Fibroblast of skin of right biceps (primary cell): ENCODE measurements around the gene SMIM1.

Experiments
- DNase-seq: peaks from one replicate; pipeline ENCODE4 v3.0.0-alpha.2; 2013

Gene SMIM1

DNA sequence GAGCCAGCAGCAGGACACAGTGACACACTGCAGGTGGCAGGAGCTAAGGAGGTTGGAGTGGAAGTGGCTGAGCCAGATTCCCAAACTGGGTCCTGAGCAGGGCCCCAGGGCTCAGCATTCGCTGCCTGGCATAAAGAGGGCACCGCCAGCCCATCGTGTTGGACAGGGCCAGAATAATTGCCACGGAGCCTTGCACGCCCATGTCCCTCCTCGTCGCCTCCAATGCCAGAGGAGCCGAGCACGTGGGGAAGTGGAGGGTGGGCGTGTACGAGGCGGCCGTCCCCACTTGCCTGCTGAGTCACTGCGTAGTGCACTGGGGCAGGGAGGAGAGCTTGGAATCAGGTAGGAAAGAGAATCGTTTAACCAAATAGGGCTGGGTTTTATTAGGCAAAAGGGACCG is 49.9 kb downstream of the SMIM1 start:
- no peak for DNase-seq

DNA sequence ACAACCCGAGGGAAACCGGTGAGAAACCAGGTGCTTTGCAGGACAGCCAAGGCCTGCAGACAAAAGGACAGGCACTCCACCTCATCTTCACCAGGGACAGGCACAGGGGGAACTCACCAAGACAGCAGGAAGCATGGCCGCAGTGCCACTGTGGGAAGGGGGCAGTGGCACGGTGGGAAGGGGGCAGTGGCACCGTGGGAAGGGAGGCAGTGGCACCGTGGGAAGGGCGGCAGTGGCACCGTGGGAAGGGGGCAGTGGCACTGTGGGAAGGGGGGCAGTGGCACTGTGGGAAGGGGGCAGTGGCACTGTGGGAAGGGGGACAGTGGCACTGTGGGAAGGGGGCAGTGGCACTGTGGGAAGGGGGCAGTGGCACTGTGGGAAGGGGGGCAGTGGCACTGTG is 52.1 kb downstream of the SMIM1 start:
- no peak for DNase-seq

DNA sequence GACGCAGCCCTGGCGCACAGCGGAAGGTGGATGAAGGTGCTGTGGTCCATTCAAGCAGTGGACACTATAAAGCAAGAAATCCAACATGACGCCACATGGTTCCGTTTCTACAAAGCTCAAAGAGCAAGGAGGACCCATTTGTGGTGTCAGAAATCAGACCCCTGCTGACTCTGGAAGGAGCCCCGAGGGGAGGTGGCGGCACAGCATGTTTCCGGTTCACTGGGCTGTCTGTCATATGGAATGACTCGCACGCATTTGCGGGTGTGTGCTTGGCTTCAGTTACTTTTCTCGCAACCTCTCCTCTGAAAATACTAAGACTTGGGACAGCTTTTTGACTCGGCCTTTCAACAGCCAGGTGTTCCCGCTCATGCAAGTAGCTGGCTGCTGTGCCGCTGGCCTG is 52.8 kb downstream of the SMIM1 start:
- no peak for DNase-seq
